Fibroblast of mammary gland (primary cell): ENCODE results near the gene BAMBI.
A peak's percentile ranks its signal among the peaks of the same experiment; 100 is the strongest.

ENCODE experiments used
- DNase-seq: peaks from one replicate; pipeline ENCODE4 v3.0.0-alpha.2; 2010; ENCODE audit warnings: low read depth
- H3K4me3 ChIP-seq: 2 replicates; pipeline ENCODE4 v1.5.1; 2011; ENCODE audit warnings: low read depth, mild to moderate bottlenecking, low read length, moderate library complexity; ENCODE audit not compliant: control insufficient read depth
- CTCF ChIP-seq: conservative IDR thresholded peaks from 2 replicates; pipeline ENCODE4 v1.5.1; 2011; ENCODE audit warnings: low read depth, low read length, inconsistent platforms; ENCODE audit not compliant: control insufficient read depth, insufficient read depth

The BAMBI gene

GRCh38 chr10:28719789-28720436, 42.6 kb downstream of the BAMBI start:
- peak; percentile 23 for DNase-seq
- no peak for TF ChIP-seq CTCF
- H3K4me3 ChIP-seq: no peak overlapping the region

GRCh38 chr10:28721318-28721951, 44.1 kb downstream of the BAMBI start:
- H3K4me3 ChIP-seq: no peak overlapping the region
- TF ChIP-seq CTCF: no peak
- DNase-seq: no peak

- peak overlapping the region; percentile 41 for H3K4me3 ChIP-seq
- DNase-seq: peak; percentile 16
Measured at GRCh38 chr10:28722065-28722803, 44.9 kb downstream of the BAMBI start.

GRCh38 chr10:28728366-28728765, 51.0 kb downstream of the BAMBI start:
- no peak overlapping the region for H3K4me3 ChIP-seq
- no peak for TF ChIP-seq CTCF
- DNase-seq: no peak

More at GRCh38 chr10:28722065-28722803, 44.9 kb downstream of the BAMBI start:
- TF ChIP-seq CTCF: no peak

GRCh38 chr10:28730031-28730778, 52.9 kb downstream of the BAMBI start:
- no peak for DNase-seq
- H3K4me3 ChIP-seq: no peak overlapping the region
- TF ChIP-seq CTCF: no peak

GRCh38 chr10:28732091-28732490, 54.8 kb downstream of the BAMBI start:
- TF ChIP-seq CTCF: no peak
- no peak overlapping the region for H3K4me3 ChIP-seq
- no peak for DNase-seq
